HCEC 1CT (cell line): ENCODE results near the gene ZBTB8OS.

ENCODE experiments used
- DNase-seq: peaks from one replicate; pipeline ENCODE4 v3.0.0-alpha.2; 2017

The ZBTB8OS gene

DNA sequence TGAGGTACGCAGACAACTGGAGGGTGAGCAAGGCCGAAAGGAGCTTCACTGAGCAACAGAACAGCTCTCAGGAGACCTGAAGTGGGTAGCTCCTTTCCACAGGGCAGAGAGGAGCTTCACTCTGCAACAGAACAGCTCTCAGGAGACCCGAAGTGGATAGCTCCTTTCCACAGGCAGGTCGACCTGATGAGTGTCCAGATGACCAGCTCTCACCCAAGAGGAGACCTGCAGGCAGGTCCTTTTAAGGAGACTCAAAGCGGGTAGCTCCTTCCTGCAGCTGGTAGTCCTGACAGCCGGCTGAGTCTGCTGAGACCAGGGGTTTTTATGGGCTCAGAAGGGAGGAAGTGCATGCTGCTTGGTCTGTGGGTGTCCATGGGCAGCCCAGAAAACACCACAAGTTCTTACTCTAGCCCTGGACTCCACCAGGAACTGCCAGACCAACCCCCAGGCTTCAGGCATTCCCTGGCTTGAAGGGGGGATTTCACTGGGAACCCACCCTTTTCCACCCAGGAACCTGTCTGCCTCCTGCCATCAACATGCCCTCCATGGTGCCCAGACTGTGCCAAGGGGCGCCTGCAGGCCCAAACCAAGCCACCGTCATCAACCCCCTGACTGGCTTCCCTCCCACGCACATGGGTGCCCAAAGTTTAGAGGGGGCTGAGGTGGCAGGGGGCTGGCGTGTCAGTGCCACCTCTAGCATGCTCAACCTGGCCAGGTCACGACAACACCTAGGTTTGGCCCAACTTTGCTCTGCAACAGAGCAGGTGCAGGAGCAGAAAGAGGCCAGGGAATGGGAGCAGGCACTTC, 43.6 kb downstream of the ZBTB8OS start:
- DNase-seq = no peak

DNA sequence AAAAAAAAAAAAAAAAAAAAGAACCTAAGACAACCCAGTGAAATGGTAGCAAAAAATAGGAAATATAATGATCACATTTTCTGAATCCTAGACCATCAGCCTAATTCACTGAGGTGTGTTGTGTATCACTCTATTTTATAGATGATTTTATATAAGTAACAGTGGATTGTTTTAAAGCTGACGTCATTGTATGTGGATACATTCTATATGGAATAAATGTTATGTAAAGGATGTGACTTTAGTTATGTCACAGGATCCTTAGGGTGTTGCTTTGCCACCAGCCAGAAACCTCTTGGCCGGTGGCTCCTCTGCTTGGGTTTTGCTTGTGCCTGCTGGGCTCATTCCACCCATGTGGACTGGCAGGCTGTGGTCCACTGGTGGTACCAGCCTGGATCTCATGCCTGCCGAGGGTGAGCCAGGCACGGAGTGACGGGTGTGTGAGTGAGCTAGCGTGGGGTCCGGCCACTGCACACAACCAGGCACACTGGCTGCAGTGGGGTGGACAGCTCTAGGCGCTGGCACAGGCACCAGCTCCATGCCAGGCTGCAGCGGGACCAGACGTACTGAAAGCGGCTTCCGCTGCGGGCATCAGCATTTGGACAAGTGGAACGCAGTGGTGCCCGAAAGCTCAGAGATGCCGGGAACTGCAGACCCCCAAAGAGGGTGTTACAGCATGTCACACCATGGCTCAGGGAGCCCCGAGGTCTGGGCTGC, 44.5 kb downstream of the ZBTB8OS start:
- no peak for DNase-seq

DNA sequence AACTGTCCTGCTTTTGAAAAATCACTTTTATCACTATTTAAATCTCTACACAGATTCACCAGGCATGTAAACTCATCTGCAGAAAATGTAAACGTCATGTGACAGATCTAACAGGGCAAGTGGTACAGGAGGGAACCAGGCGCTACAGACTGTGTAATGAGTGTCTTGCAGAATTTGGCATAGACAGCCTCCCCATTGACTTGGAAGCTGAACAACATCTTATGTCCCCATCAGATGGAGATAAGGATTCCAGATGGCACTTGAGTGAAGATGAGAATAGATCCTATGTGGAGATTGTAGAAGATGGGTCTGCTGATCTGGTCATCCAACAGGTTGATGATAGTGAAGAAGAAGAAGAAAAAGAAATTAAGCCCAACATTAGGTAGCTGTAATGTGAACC, 50.3 kb downstream of the ZBTB8OS start:
- no peak for DNase-seq

DNA sequence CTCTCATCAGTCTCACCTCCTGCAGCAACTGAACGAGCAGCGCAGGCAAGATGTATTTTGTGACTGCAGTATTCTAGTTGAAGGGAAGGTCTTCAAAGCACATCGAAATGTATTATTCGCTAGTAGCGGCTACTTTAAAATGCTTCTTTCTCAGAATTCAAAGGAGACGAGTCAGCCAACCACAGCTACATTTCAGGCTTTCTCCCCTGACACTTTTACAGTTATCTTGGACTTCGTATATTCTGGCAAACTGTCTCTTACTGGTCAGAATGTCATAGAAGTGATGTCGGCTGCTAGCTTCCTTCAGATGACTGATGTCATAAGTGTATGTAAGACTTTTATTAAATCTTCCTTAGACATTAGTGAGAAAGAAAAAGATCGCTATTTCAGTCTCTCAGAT, 57.4 kb downstream of the ZBTB8OS start:
- no peak for DNase-seq

DNA sequence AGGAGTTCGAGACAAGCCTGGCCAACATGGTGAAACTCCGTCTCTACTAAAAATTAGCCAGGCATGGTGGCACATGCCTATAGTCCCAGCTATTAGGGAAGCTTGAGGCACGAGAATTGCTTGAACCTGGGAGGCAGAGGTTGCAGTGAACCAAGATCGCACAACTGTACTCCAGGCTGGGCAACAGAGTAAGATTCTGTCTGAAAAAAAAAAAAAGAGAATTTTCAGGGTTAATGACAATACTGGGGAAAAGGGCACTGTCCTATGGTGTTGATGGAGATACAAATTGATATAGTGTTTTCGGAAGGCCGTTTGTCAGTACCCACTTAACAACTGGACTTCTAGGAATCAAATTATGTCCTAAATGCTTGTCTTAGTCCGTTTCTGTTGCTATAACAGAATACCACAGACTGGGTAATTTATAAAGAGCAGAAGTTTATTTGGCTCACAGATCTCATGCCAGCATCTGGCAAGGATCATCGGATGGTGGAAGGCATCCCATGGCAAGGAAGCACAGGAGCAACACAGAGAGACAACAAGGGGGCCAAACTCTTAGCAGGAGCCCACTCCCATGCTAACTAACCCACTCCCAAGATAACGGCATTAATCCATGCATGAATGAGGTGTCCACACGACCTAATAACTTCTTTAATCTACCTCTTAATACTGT, 69.9 kb downstream of the ZBTB8OS start:
- no peak for DNase-seq
